ENCODE results near the gene NMNAT2.
"Not testable (repeated sequence)": the region's sequence is repeated elsewhere in the genome, so short reads cannot be mapped to it uniquely, and the experiment has no call there.

The NMNAT2 gene

DNA sequence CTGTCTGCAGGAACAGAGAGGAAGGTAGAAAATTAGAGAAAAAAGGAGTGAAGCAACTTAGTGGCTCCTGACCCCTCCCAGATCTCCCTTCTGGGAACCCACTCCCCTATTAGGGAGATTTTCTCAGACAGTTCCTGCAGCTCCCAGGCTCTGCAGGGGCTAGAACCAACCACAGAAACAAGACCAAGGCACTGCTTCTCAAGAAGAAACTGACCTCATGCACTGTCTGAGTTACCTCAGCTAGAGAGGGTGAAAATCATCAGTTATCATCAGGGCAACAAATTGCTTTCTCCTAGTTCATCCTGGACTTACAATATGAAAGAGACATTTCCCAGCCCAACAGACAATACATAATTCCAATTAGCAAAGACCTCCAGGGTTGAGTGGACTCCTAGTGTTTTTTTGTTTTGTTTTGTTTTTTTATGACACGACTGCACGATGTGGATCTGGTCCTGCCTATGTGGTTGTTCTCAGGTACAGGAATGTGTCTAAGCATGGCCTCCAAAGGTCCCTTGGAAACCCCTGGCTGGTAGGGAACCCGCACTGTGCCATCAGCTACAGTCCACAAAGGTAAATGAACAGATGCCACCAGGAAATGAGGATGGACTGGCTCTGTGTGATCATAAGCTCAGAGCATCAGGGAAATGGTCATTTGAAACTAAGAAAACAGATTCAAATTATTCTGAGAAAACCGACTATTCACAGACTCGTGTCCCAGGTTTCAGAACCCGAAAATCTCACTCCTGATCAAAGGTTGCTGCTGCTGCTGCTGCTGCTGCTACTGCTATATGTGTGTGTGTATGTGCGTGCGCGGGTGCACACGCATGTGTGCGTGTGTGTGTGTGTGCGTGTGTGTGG lies 166.8 kb downstream of the NMNAT2 start:
- no peak for FAIRE-seq

DNA sequence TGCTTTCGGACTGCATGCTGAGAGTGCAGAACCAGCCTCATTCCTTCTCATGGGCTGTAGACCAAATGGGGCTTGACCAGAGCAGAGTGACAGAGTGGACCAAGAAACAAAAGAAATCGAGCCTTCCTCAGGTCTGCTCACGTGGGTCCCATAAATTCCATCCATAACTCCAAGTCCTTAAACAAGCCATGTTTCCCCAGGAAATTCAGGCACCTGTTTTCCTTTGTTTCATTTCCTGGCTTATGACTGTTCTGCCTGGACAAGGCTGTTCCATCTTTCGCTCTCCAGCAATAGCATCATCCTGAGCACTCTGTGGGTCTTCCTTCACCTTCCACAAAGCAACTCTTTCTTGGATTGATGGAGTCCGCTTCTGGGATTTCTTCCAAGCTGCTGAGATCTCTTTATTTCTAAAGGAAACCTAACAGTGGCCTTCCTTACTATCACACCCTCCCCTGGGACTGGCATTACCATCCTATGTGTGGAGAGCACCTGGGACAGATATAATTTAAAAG lies 168.2 kb downstream of the NMNAT2 start:
- FAIRE-seq, result no peak

DNA sequence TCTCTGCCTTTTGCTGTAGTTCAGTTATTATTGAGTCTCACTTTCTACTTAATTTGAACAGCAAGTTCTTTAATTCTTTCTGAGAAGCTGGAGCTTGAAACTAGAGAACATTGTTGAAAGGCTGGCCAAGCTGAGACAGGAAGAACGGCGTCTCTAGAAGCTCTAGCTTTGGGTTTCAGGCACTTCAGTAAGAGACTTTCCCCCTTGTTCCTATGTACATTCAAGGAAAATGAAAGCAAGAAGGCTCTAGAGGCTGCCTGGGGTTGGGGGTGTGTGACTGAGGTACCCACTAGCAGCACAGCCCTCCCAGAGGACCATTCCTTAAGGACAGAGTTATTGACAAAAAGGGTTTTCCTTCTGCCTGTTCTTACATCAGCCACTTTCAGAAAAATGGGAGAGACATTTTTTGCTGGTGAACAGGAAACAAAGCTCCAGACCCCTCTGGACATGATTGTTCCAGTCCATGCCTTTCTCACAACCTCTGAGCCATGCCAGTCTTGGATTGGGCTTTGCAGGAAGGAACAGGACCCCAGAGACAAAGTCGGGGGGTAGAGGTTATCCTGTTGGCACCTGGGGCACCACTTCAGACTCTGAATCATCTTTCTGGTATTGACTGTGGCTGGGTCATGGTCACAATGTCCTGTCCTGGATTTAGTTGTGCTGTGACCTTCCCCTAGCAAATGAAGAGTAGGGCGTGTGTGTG lies 169.0 kb downstream of the NMNAT2 start:
- no peak for FAIRE-seq

DNA sequence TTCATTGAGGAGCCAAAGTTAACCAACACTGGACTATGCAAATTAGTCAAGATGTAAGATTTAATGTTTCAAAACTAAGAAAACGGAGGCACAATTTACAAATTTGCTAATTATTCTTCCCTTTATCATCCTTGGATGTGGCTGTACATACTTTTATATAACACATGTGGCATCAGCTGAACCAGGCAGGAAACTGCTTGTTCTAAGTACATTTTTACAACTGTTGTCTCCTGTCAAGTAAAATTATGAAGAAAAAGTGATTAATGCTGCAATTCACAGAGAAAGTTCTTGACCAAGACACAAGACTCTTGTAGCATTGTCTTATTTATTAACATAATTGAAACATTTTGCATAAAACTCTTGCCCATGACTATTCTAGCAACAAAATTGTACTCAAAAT lies 170.2 kb downstream of the NMNAT2 start:
- FAIRE-seq, result no peak

DNA sequence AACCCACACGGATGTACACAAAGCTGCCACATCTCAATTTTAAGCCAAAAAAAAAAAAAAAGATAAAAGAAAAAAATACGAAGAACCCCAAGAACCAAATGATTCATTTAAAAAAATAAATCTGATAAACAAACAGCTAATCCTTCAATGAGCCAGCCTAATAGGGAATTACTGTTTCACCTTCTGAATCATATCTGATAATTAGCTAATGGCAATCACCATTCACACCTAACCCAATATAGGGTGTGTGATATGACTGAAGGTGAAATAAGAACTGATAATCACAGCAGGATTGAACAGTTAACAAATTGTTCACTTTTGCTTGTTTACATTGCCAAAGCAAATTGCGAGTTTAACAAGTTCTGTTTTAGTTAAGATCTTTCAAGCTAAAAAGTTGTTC lies 170.7 kb downstream of the NMNAT2 start:
- no peak for FAIRE-seq

DNA sequence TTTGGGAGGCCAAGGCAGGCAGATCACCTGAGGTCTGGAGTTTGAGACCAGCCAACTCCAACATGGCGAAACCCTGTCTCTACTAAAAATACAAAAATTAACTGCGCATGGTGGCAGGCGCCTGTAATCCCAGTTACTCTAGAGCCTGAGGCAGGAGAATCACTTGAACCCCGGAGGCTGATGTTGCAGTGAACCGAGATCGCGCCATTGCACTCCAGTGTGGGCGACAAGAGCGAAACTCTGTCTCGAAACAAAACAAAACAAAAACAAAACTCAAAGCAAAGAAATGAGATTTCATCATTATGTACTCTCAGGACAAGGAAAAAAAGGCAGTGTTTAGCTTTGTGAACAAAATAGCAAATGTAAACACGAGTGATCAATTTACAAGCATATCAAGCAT lies 171.1 kb downstream of the NMNAT2 start:
- no peak for FAIRE-seq

DNA sequence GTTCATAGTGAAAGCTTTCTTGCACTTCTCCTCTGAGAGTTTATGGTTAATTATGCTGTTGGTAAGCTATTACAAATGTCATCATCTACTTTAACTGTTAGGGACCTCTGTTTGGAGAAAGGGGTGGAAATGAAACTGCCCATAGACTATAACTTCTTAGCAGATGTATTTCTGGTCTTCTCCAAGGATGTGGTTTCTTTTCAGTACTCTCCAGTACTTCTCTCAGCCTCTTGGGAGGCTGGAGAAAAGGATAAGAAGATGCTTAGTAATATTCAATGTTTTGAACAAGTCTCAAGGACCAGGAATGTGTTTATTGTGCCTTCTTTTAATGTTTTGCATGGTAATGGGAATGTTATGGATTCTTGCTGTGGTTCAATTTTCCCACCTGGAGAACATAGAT lies 171.7 kb downstream of the NMNAT2 start:
- FAIRE-seq, result no peak

DNA sequence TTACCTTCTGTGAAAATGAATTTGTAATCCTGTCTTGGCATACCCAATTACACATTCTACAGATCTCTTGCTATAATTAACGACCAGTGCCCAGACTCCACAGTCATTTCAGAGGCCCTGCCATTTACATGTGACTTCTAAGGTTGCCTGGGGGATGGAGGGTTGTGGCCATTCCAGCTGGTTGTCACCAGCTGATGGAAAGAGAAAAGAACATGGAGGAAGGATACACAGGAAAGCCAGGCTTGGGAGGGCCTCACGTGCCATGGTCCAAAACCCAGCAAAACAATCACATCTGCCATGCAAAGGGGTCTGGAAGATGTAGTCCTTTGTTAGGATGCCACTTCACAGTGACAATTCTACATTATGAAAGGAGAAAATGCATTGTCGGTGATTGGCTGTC lies 172.8 kb downstream of the NMNAT2 start:
- FAIRE-seq, result no peak

DNA sequence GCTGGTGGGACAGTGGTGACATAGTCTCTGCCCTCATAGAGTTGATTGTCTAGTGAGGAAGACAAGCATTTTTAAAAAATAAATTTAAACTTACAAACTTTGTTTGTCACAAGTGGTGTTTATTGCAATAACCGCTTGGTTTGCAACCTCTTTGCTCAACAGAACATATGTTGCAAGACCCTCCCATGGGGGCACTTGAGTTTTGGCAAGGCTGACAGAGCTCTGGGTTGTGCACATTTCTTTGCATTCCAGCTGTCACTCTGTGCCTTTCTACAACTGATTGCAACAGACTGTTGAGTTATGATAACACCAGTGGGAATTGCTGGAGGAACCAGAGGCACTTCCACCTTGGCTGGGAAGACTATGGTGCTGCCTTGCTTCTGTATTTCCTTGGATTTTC lies 173.7 kb downstream of the NMNAT2 start:
- no peak for FAIRE-seq

DNA sequence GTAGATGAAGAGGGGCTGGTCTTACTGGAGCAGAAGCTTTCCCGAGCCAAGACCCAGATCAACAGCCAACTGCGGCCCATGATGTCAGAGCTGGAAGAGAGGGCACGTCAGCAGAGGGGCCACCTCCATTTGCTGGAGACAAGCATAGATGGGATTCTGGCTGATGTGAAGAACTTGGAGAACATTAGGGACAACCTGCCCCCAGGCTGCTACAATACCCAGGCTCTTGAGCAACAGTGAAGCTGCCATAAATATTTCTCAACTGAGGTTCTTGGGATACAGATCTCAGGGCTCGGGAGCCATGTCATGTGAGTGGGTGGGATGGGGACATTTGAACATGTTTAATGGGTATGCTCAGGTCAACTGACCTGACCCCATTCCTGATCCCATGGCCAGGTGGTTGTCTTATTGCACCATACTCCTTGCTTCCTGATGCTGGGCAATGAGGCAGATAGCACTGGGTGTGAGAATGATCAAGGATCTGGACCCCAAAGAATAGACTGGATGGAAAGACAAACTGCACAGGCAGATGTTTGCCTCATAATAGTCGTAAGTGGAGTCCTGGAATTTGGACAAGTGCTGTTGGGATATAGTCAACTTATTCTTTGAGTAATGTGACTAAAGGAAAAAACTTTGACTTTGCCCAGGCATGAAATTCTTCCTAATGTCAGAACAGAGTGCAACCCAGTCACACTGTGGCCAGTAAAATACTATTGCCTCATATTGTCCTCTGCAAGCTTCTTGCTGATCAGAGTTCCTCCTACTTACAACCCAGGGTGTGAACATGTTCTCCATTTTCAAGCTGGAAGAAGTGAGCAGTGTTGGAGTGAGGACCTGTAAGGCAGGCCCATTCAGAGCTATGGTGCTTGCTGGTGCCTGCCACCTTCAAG lies 174.8 kb downstream of the NMNAT2 start:
- FAIRE-seq, result no peak

DNA sequence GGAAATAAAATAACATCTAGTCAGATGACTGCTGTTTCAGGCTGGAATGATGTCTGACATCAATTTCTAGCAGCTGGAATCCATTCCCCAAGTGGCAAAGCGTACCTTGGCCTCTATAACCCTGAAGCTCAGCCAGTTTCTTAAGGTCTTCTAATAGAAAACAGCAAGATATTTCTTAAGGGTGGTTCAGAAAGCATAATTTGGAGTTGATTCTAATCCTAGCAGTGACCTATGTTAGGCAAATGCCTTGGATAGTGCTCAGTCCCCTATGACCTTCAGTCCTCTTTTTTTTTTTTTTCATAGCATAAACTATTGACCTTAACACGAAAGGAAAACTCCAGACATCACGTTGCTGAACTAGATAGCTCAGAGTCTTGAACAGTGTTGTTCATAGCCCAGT lies 175.6 kb downstream of the NMNAT2 start:
- FAIRE-seq, result no peak

DNA sequence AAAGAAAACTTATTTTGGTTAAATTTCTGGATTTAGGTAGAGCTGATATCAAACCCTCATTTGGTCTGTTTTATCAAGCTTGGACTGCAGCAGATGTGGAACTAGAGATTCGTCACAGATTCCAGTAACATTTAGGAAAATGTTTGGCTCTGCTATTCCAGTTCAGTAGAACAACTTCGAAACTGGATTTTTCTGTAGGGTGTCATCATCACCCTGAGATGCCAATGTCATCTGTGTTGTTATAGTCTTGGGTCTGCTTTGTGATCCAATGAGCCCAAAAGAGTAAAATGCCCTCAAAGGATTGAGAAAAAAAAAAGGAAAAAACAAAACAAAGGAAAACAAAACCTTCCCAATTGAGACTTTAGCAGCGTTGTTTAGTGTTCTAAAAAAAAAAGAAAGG lies 176.7 kb downstream of the NMNAT2 start:
- FAIRE-seq, result no peak

DNA sequence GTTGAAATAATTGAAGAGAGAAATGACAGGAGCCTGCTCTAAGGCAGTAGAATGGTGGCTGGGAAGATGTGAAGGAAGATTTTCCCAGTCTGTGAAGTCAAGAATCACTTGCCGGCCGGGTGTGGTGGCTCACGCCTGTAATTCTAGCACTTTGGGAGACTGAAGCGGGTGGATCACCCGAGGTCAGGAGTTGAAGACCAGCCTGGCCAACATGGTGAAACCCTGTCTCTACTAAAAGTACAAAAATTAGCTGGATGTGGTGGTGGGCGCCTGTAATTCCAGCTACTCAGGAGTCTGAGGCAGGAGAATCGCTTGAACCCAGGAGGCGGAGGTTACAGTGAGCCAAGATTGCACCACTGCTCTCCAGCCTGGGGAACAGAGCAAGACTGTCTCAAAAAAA lies 177.3 kb downstream of the NMNAT2 start:
- not testable (repeated sequence) for FAIRE-seq

DNA sequence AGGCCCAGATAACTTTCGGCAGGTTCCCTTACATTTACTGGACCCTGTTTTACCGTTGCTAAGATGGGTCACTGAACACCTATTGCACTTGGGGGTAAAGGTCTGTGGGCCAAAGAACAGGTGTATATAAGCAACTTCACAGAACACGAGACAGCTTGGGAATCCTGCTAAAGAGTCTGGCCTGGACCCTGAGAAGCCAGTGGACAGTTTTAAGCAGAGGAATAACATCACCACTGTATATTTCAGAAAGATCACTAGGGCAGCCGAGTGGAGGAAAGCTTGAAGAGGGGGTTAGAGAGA lies 177.7 kb downstream of the NMNAT2 start:
- FAIRE-seq, result no peak

DNA sequence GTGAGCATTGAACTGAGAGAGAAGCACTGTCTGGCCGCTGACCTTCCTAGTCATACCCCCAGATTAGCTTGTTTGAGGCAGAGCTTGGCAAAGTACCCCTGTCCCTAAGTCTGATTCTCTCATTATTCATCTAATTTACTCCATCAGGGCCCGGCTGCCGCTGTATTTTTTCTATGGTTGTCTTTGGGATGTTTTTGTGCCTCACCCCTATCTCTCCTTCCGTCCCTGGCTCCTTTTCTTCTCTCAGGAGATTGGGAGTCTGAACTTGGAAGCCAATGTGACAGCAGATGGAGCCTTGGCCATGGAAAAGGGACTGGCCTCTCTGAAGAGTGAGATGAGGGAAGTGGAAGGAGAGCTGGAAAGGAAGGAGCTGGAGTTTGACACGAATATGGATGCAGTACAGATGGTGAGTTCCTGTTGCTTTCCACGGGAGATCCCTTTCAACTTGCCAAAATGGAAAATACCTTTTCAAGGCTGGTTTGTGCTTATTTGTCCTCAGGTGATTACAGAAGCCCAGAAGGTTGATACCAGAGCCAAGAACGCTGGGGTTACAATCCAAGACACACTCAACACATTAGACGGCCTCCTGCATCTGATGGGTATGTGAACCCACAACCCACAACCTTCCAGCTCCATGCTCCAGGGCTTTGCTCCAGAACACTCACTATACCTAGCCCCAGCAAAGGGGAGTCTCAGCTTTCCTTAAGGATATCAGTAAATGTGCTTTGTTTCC lies 178.2 kb downstream of the NMNAT2 start:
- FAIRE-seq, result no peak

DNA sequence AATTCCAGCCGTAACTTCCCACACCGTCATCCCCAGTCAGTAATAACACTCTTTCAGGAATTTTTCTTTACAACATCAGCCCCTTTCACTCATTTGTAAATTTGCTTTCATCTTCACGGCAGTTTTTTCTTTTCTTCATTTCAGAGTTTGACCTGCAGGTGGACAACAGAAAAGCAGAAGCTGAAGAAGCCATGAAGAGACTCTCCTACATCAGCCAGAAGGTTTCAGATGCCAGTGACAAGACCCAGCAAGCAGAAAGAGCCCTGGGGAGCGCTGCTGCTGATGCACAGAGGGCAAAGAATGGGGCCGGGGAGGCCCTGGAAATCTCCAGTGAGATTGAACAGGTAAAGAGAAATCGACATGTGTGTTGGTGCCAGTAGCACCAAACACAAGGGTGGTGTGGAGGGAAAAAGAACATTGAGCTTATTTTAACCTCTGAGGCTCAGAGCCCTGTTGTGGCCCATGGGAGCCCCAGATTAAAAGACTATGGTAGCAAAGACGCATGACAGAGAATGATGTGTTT lies 178.9 kb downstream of the NMNAT2 start:
- FAIRE-seq, result no peak

DNA sequence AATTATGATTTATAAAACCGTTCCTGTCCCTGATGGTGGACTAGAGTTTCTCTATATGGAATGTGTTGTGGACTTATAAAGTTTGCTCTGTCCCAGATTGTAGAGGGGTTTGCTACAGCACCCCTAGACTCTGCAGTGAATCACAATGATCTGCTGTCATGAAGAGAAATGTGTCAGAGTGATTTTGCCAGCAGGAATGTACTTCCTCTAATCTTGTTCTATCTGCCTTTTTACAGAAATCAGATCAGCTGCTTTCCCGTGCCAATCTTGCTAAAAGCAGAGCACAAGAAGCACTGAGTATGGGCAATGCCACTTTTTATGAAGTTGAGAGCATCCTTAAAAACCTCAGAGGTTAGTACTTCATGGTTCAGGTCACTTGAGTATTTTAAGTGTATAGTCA lies 180.1 kb downstream of the NMNAT2 start:
- FAIRE-seq, result no peak

DNA sequence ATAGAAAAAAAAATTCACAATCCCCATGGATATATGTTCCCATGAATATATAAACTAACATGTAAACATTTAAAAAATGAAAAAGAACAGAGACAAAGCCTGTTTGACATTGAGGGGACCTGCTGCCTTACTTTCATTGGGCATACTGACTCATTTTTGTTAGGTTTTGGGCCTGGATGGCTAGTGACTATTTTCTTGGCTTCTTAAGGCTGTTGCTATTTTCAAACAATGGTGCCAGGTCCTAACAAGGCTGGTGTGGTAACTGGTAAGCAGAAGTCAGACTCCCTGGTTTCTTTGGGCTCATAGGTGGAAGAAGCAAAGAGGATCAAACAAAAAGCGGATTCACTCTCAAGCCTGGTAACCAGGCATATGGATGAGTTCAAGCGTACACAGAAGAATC lies 181.1 kb downstream of the NMNAT2 start:
- no peak for FAIRE-seq

DNA sequence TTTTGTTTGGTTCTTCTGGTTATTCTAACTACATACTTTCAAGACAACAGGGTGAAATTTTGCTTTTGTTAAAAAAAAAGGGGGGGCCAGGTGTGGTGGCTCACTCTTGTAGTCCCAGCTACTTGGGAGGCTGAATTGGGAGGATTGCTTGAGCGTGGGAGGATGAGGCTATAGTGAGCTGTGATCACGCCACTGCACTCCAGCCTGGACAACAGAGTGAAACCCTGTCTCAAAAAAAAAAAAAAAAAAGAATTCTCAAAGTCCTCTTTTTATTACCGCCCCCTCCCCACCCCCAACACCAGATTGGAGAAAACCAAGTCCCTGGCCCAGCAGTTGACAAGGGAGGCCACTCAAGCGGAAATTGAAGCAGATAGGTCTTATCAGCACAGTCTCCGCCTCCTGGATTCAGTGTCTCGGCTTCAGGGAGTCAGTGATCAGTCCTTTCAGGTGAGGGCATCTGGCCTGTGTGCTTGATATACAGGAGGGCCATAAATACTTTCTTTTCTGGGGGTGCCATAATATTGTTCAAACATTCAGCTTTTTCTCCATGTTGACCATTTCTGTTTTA lies 181.9 kb downstream of the NMNAT2 start:
- FAIRE-seq, result no peak

DNA sequence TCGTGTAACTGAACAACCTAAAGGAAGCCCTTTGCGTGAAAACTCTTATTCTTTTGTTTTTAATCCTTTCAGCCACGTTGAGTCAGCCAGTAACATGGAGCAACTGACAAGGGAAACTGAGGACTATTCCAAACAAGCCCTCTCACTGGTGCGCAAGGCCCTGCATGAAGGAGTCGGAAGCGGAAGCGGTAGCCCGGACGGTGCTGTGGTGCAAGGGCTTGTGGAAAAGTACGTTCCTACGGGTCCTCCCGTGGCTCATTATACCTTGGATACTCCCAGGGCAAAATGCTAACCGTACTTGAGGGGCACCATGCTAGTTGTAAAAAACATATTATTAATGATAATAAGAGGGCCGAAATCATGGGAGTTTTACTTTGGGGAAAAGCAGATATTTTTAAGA lies 182.7 kb downstream of the NMNAT2 start:
- no peak for FAIRE-seq

DNA sequence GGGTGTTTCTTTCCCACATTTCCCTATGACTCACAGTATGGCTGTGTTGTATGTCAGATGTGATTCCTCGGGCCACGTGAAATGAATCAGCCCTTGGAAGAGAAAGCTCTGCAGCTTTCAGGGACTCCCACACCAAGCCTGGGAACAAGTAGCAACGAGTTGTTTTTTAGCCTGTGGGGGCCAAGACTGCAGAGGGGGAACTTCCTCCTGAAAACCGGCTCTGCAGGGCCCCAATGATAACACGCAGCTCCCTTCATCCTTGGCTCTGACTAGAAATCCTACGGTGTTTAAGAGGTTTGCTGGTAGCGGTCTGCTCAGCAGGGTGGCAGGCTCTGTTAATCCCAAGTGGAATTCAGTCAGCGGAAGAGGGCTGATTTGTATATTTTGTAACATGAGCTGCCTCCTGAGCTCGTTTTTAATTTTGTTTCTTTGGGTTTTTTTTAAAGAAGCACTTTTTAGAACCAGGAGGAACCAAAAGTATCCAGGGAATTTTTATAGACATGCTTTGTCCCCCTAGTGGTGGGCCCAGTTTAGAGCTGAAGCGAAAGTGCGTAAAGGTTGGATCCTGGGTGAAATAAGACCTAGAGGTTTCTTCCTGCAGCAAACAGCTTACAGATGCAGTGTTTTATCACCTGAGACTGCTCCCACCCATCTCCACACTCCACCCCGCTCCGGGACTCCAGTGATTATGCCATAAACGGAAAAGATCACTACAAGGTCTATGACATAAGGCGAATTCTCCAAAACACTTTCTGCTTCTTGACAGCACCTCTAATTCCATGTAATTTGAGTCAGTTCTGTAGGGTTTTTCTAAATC lies 183.3 kb downstream of the NMNAT2 start:
- no peak for FAIRE-seq
